Activated gamma-delta T cell (primary cell): ENCODE results near the gene TRPV5.

Source experiments
- DNase-seq: peaks from one replicate; lab custom pipeline; 2025; lab: John Stamatoyannopoulos, UW

The TRPV5 gene

DNA sequence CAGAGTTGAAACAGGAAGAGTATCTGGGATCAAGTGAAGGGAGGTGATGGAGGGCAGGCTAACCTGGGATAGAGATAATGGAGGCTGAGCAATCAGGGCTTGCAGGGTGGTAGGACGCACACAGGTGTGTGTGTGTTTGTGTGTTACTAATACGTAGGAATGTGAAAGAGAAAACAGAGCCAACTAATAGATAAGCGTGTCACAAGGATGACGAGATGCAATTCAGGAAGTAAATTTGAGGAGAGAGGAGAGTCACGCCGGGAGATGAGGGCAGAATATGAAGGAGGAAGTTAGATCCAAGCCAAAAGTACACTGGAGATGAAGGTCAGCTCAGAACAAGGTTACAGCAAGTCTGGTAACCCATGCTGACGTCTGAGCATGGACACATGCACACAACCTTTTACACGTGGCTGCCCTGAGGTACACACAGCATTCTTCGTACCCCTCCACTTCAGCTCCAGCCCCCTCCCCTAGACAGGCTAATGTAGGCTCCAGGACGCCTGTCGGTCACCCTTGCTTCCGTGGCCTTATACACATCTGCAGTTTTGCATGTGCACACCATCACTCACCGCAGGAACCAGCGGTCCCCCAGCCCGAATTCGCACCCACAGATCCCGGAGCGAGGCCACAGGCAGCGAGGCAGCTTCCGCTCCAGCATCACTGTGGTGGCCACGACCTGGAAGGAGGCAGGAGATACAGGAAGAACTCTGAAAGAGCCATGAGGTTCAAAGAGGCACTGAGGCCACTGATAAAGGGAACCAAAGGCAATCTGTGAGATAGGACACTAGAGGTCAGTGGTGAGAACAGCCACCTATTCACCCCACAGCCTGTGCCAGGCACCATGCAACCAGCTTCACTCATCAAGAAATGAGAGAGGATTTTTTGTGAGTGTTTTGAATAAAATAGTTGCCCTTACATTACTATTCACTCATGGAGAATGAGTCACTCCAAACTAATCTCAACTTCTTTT lies 24.3 kb downstream of the TRPV5 start:
- DNase-seq = no peak

- no peak for DNase-seq
Measured at GRCh38 chr7:142908290-142908689, 25.3 kb downstream of the TRPV5 start.

- DNase-seq = no peak
Measured at GRCh38 chr7:142906643-142907042, 26.9 kb downstream of the TRPV5 start.

DNA sequence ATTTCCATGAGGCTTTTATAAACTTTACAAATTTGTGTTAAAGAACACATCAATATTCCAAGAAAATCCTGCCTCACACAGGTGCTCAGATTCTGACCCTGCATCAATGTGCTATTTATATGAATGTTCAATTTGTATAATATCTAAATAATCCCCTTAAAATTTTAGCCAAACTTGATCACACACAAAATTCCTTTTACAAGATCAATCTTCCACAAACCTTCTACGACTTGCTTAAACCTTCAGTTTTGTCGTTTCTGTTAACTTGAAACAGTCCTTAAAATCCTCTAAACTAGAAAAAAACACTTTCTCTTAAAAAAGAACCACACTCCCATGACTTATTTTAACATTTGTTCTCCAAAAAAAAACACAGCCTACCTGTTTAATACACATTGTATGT lies 27.8 kb downstream of the TRPV5 start:
- no peak for DNase-seq

GRCh38 chr7:142904128-142904527 lies 29.4 kb downstream of the TRPV5 start:
- DNase-seq = no peak

DNA sequence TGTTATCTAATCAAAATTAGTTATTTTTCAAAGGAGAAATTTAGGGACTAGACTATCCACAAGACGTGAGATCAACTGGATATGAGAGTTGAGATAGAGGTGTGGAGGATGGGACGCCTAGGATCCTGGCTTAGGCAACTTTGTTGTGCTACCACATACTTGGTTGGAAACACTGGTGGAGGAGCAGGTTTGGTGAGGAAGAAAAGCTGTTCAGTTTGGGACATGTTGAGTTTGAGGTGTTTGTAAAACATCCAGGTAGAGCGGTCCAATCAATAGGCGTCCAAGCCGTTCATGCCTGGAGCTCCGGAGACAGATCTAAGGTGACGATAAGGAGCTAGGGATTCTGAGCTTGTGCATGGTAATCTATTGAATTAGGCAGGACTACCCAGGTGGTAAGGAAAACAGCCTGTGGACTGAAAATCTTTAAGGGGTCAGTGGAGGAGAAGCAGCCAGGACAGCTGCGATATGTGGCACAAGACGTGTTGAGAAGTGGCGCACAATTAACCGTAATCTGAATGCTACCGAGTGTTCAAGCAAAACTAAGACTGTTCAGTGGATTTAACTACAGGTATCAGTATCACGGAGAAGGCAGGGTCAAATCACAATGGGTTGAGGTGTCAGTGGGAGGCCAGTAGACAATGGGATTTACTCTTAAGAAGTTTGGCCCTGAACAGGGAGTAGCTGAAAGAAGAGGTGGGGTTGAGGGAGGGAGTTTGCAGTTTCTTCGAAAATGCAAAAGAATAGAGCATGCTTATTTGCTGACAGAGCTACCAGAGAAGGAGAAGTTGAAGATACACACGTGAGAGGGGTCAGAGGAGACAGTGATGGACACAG lies 31.9 kb downstream of the TRPV5 start:
- DNase-seq = no peak

GRCh38 chr7:142899661-142900060 lies 33.9 kb downstream of the TRPV5 start:
- no peak for DNase-seq

DNA sequence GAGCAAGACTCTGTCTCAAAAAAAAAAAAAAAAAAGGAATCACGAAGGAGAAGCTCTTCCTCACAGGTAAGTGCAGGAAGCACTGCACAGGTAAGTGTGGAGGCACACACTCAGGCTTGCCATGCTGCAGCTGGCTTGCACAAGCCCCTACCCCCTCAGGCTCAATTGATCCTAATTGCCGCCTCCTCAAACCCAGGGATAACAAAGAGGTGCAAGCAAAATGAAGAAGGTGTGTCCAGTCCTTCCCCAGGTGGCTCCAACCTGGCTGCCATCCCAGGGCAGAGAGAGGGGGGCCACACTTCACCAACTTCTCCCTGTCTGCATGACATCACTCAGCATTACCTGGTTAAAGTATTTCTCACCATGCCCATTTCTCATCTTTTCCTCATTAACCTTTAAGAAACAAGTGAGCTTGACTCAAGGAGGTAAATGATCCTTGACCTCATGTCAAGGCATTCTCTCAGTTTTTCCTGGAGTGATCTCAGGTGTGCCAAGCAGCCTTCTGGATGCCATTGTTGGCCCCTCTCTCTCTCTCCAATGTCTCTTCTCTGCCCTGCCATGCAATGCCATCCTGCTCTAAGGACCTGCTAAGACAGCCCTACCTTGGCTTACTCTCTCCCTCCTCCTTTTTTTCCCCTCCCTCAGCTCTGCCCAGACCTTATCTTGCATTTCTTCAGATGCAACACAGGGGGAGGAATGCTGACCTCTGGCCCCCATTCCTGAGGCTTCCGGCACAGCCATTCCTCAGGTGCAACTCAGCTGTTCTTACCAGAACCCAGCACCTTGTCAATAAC lies 35.0 kb downstream of the TRPV5 start:
- DNase-seq = no peak

DNA sequence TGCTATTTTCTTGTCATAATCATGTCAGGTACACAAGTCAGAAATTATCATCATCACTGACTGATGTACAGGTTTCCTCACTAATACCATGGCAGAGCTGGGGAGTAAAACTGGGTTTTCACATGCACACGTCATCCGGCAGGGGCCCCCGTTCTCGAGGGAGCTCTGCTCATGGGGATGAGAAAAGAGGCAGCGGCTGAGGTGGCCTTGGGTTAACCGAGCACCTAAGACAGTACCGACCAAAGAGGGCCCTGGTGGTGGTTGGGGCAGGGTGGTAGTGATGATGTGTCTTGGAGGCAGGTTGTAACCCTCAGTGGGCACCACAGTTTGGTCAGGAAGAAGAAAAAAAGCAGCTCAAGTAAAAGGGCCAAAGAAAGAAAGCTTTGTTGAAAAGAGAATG lies 35.9 kb downstream of the TRPV5 start:
- DNase-seq = no peak

DNA sequence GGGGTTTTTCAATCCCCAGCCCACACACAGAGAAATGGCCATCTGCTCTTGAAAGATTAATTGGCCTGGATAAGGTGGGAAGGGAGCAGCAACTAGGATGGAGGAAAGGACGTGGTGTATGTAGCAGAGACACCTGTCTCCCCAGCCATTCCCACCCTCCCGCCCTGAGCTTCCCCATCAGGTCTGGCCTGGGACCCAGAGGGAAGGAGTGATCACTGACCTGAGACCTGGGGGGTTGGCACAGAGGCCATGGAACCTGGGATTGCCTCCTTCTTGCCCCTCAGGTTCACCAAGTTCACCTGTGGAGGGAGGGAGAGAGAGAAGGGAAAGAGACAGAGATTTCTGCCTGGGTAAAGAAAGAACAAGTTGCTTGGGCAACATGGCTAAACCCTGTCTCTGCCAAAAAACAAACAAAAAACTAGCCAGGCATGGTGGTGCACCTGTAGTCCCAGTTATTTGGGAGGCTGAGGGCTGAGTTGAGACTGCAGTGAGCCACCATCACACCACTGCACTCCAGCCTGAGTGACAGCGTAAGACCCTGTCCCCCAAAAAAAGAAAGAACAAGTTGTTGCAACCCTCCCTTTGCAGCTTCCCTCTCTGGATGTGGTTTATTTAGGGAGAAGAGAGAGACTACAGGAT lies 36.7 kb downstream of the TRPV5 start:
- DNase-seq = no peak

DNA sequence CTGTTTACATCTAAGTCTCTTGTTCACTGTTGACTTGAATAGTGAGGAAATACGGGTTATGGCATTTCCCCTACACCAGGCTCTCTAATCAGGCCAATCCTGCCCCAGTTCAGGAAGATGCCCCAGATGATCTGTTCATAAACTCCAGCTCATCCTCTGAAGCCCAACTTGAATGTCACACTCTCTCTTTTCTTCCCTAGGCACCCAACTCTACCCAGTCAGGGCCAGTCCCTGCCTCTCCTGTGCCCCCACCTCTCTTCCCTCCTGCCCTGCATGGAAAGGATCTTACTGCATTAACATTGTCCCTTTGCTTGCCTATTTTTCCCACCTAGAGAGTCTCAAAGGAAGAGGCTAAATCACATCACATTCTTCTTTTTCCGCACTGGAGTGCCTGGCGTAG lies 37.4 kb downstream of the TRPV5 start:
- DNase-seq = no peak

DNA sequence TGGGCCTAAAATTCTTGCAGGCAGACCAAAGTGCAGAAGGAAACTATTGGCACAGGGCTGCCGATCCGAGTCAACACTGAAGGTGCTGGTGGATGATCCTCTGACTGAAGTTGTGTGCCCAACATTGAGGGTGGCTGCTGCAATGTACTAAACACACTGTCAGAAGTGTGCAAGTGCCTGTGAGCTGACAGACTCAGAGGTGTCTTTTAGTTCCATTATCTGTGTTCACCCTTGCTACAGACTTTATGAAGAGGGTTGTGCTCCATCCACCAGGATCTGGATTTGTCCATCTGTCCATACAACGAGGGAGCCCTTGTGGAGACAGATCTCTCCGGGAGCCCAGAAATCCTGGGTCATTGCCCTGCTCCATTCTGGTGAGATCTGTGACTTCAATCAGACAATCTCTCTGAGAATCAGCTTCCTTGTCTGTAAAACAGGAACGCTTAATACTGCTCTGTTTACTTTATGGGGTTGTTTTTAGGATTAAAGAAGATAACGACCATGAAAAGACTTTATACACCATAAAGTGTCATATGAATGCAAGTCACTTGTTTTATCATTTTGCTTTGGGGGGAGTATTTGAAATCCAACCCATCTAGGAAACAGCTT lies 38.5 kb downstream of the TRPV5 start:
- no peak for DNase-seq

DNA sequence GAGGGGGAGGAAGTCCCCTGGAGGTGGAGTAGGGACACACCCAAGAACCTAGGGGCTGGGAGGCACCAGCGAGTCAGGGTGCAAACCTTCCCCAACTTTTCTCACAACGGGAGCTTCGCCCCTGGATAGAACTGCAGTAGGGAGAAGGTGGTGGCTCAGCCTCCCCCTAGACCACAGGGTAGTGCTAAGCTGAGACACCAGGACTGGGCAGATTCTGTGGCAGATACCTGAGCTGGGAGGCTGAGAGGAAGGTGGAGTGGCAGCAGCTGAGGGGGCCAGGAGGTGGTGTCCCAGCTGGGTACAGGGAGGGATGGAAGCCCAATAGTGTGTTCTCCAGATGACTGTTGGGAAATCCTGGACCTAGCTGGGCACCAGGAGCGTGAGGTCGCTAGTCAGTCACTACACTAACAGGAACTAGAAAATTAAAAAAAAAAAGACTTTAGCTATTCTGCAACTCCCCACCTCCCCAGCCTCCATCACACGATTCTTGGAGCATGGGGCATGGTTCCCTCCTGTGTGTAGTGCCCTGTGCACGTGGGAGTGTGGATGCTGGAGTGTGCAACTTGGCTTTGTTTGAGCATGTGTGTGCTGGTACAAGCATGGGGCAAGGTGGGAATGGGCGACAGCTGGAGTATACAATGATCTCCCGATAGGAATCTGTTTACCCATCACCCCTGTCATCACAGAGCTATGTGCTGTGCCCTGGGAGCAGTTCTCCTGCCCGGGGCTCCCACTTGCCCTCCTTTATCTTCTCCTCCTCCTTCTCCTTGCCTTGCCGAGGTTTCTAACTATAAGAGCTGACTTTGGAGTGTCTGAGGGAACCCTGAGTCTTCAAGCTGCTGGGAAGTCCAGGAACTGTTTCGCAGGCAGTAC lies 39.2 kb downstream of the TRPV5 start:
- no peak for DNase-seq

- DNase-seq = no peak
Measured at GRCh38 chr7:142892951-142893350, 40.6 kb downstream of the TRPV5 start.

GRCh38 chr7:142891490-142892082 lies 42.0 kb downstream of the TRPV5 start:
- no peak for DNase-seq

DNA sequence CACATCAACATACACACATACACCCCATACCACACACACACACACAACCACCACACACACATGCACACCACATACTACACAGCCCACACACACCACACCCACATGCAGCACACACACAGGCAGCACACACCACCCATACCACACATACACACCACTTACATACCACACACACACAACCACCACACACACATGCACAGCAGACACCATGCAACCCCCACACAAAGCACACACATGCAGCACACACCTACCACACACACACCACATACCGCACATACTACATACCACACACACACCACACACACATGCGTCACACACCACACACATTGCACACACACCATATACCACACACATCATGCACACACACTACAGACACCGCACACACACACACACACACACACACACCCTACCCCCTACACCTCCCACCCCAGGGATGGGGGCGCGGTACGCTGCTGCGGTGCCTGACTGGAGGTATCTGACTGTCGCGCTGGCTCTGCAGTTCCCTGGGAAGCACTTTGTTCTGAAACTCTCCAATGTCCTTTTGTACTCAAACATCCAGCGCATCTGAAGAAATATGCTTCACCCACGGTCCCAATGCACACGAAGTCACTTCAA lies 42.6 kb downstream of the TRPV5 start:
- DNase-seq = no peak

DNA sequence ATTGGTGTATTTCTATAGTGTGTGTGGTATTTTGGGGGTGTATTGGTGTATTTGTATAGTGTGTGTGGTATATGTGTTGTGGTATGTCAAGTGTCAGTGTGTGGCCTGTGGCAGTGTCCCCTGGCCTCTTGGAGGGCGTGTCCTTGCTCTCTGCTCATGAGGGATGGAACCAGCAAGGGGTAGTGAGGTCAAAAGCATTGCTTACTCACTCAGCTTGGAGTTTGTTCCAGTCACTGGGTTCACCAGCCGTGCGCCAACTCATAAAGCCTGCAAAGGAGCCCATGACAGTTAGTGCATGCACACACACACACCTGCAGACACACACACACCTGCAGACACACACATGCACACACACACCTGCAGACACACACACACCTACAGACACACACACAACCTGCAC lies 43.7 kb downstream of the TRPV5 start:
- DNase-seq = no peak

GRCh38 chr7:142887282-142888015 lies 46.1 kb downstream of the TRPV5 start:
- no peak for DNase-seq

- DNase-seq = no peak
Measured at GRCh38 chr7:142886866-142887265, 46.7 kb downstream of the TRPV5 start.
